ENCODE measurements around the gene NCAPG. TPM values are rescaled to one million over a fixed set of nuclear protein-coding genes. Genes with fewer than 3 reads are reported as not detected.

The NCAPG gene, protein sequence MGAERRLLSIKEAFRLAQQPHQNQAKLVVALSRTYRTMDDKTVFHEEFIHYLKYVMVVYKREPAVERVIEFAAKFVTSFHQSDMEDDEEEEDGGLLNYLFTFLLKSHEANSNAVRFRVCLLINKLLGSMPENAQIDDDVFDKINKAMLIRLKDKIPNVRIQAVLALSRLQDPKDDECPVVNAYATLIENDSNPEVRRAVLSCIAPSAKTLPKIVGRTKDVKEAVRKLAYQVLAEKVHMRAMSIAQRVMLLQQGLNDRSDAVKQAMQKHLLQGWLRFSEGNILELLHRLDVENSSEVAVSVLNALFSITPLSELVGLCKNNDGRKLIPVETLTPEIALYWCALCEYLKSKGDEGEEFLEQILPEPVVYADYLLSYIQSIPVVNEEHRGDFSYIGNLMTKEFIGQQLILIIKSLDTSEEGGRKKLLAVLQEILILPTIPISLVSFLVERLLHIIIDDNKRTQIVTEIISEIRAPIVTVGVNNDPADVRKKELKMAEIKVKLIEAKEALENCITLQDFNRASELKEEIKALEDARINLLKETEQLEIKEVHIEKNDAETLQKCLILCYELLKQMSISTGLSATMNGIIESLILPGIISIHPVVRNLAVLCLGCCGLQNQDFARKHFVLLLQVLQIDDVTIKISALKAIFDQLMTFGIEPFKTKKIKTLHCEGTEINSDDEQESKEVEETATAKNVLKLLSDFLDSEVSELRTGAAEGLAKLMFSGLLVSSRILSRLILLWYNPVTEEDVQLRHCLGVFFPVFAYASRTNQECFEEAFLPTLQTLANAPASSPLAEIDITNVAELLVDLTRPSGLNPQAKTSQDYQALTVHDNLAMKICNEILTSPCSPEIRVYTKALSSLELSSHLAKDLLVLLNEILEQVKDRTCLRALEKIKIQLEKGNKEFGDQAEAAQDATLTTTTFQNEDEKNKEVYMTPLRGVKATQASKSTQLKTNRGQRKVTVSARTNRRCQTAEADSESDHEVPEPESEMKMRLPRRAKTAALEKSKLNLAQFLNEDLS
- polyA plus RNA-seq, result 1 to 10 TPM in 1 of 3 donors, under 1 TPM in 1, not detected in 1; 0.54 to 1.5 TPM

DNA sequence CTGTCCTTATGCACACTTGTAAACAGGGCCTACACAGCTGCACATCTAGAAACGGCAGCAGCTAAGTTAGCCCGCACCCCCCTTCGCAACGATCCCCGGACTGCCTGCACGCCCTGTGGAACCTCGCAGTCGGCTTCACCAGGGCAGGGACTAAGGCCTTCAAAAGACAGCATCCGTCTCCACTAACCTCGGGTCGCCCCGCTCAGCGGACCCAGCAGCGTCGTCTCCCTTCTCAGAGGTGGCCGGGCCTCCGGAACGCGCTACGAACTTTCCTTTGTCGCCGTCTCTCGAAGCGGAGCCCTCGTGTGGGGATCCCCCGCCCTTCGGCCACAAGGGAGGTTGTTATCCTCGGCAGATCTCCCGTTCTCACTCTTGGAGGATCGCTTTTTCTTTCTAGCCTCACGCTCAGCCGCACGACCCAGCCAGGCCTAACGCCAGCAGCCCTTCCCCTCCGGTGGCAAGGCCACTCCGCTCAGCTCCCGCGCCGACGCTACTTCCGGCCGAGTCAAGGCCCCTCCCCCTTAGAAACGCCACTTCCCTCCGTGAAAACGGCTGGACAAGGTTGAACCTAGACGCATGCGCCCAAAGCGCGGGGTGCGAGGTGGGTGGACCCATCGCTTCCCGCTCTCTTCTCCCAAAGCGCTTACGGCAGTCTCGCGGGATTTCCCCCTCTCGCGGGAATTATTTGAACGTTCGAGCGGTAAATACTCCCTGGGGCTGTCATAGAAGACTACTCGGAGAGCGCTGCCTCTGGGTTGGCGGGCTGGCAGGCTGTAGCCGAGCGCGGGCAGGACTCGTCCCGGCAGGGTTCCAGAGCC is at the start of gene NCAPG, which contains the start of gene DCAF16:
Gene NCAPG, plus strand, starts transcription at position 720 of the 818 bp plus-strand sequence. CDS start 99 bp downstream, outside the sequence.
Gene DCAF16, minus strand, starts transcription at position 498 of the 818 bp plus-strand sequence. CDS start 6,616 bp downstream, outside the sequence.
- Mint-ChIP-seq H3K27me3 (ENCODE audit: low read depth in 3 of 3) (peaks cover 4 to 6% (median 4%) of the 10 kb centered on the region in 3 donors), H3K4me3 (peak within 1 kb of the TSS; percentile 90 to 99 (median 96)), H3K4me1 (peaks cover 57 to 69% of the 10 kb centered on the region in 2 donors), H3K9me3 (no peaks in the 10 kb centered on the region), H3K27ac (peak within 1 kb of the TSS; percentile 97 to 99 (median 99)), H3K36me3 (no peaks in the 10 kb centered on the region)
- DNase-seq, result peak; percentile 99

- peaks cover 3 to 5% (median 4%) of the 10 kb centered on the region in 3 donors for H3K27me3 Mint-ChIP-seq (ENCODE audit: low read depth in 3 of 3)
- peaks cover 12 to 13% of the 10 kb centered on the region in 2 donors for H3K4me1 Mint-ChIP-seq
- peaks cover 0 to 4% (median under 1%) of the 10 kb centered on the region in 6 donors for H3K9me3 Mint-ChIP-seq
- H3K27ac Mint-ChIP-seq, result no peak overlapping the region
- no peak overlapping the region for H3K4me3 Mint-ChIP-seq
- DNase-seq, result no peak
- H3K36me3 Mint-ChIP-seq, result no peaks in the 10 kb centered on the region
Observed at GRCh38 chr4:17761062-17761461, 49.7 kb upstream of the NCAPG start.

DNA sequence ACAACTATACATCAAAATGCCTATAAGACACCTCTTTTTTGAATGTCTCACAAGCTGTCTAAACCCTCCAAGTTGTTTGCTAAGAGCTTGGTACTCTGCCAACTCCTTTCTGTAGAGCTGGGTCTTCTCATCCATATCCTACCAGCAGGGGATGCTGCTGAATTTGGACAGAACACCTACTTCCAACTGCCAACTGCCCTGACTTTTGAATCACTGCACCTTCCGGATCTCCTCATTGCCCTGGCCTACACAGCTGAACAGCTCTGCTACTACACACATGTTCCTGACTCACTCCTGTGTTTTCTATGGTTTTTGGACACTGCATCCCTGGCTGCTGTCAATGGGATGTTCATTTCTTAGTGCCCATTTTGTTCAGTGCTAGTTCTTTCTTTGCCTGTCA is 48.1 kb upstream of the NCAPG start:
- peaks cover 14 to 15% of the 10 kb centered on the region in 2 donors for H3K4me1 Mint-ChIP-seq
- DNase-seq, result no peak
- peaks cover 3 to 7% (median 5%) of the 10 kb centered on the region in 3 donors for H3K27me3 Mint-ChIP-seq (ENCODE audit: low read depth in 3 of 3)
- no peak overlapping the region for H3K4me3 Mint-ChIP-seq
- H3K9me3 Mint-ChIP-seq, result peaks cover 0 to 5% (median 2%) of the 10 kb centered on the region in 6 donors
- no peaks in the 10 kb centered on the region for H3K36me3 Mint-ChIP-seq
- no peak overlapping the region for H3K27ac Mint-ChIP-seq

GRCh38 chr4:17763416-17763815 is 47.4 kb upstream of the NCAPG start:
- peaks cover 14 to 15% of the 10 kb centered on the region in 2 donors for H3K4me1 Mint-ChIP-seq
- H3K36me3 Mint-ChIP-seq, result no peaks in the 10 kb centered on the region
- peaks cover 3 to 7% (median 5%) of the 10 kb centered on the region in 3 donors for H3K27me3 Mint-ChIP-seq (ENCODE audit: low read depth in 3 of 3)
- H3K27ac Mint-ChIP-seq, result no peak overlapping the region
- peaks cover 0 to 5% (median 2%) of the 10 kb centered on the region in 6 donors for H3K9me3 Mint-ChIP-seq
- DNase-seq, result no peak
- H3K4me3 Mint-ChIP-seq, result no peak overlapping the region

DNA sequence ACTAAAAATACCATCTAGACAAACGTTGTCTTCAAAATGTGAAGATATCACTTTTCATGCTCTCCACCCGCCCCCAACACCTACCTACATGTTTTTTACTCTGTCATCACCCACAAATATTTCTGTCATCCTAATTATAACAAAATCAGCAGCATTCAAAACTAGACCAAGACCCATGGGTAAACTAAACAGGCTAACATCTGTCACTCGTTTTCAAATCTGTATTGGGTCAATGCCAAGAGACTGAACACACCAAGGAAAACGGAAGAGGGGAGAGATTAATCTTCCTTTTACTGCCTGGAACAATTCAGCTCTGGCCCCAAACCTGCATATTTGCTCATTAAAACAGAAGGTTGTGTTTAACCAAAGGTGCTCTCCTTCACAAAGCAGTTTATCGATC is 46.8 kb upstream of the NCAPG start:
- Mint-ChIP-seq H3K4me3 (no peak overlapping the region), H3K27ac (no peak overlapping the region), H3K27me3 (ENCODE audit: low read depth in 3 of 3) (peaks cover 3 to 7% (median 5%) of the 10 kb centered on the region in 3 donors), H3K36me3 (no peaks in the 10 kb centered on the region), H3K9me3 (peaks cover 0 to 5% (median 2%) of the 10 kb centered on the region in 6 donors), H3K4me1 (peaks cover 14 to 15% of the 10 kb centered on the region in 2 donors)
- DNase-seq, result no peak

DNA sequence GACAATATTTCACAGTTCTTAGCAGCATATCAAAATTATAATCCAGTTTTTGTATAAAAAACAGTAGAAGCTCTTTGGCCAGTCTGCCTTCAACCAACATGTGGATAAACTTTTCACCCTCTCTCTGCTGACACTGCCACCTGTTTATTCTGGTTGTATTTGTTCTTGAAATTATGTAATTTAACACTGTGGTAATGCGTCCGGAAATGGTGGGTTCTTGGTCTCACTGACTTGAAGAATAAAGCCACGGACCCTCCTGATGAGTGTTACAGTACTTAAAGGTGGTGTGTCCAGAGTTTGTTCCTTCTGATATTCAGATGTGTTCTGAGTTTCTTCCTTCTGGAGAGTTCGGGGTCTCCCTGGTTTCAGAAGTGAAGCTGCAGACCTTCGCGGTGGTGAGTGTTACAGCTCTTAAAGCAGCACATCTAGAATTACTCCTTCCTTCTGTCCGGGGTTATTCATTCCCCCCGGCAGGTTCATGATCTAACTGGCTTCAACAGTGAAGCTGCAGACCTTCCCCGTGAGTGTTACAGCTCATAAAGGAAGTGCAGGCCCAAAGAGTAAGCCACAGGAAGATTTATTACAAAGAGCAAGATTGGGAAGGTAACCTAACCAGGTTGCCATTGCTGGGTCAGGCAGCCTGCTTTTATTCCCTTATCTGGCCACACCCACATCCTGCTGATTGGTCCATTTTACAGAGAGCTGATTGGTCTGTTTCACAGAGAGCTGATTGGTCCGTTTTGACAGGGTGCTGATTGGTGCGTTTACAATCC is 45.1 kb upstream of the NCAPG start:
- no peaks in the 10 kb centered on the region for H3K36me3 Mint-ChIP-seq
- peak overlapping the region; percentile 55 to 81 (median 65) for H3K4me3 Mint-ChIP-seq
- DNase-seq, result peak; percentile 35 to 43 (median 41)
- peak overlapping the region; percentile 30 to 89 (median 66) for H3K27ac Mint-ChIP-seq
- peaks cover 14 to 15% of the 10 kb centered on the region in 2 donors for H3K4me1 Mint-ChIP-seq
- peaks cover 3 to 8% (median 6%) of the 10 kb centered on the region in 3 donors for H3K27me3 Mint-ChIP-seq (ENCODE audit: low read depth in 3 of 3)
- H3K9me3 Mint-ChIP-seq, result peaks cover 0 to 5% (median 2%) of the 10 kb centered on the region in 6 donors

GRCh38 chr4:17766826-17767458 is 43.8 kb upstream of the NCAPG start:
- peaks cover 3 to 7% (median 6%) of the 10 kb centered on the region in 3 donors for H3K27me3 Mint-ChIP-seq (ENCODE audit: low read depth in 3 of 3)
- DNase-seq, result no peak
- H3K4me1 Mint-ChIP-seq, result peaks cover 14 to 15% of the 10 kb centered on the region in 2 donors
- H3K9me3 Mint-ChIP-seq, result peaks cover 0 to 5% (median 2%) of the 10 kb centered on the region in 6 donors
- H3K36me3 Mint-ChIP-seq, result no peaks in the 10 kb centered on the region
- H3K4me3 Mint-ChIP-seq, result no peak overlapping the region
- H3K27ac Mint-ChIP-seq, result no peak overlapping the region

- H3K27ac Mint-ChIP-seq, result no peak overlapping the region
- H3K36me3 Mint-ChIP-seq, result no peaks in the 10 kb centered on the region
- peaks cover 0 to 5% (median 2%) of the 10 kb centered on the region in 6 donors for H3K9me3 Mint-ChIP-seq
- peaks cover 3 to 6% (median 3%) of the 10 kb centered on the region in 3 donors for H3K27me3 Mint-ChIP-seq (ENCODE audit: low read depth in 3 of 3)
- H3K4me3 Mint-ChIP-seq, result no peak overlapping the region
- DNase-seq, result no peak
- peaks cover 12 to 14% of the 10 kb centered on the region in 2 donors for H3K4me1 Mint-ChIP-seq
Observed at GRCh38 chr4:17769406-17770174, 41.2 kb upstream of the NCAPG start.

DNA sequence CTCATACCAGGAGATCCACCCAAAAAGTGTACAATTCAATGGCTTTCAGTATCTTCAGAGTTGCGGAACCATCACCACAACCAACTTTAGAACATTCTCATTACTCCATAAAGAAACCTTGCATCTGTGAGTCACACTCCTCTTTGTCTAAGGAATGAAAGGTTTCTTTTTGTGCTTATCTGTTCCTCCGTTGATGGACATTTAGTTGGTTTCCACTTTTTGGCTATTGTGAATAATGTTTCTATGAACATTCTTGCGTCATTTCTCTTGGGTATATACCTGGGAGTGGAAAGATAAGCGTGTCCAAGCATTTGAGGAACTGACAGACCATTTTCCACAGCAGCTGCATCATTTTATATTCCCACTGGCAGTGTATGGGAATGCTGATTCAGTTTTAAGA is 39.9 kb upstream of the NCAPG start:
- Mint-ChIP-seq H3K27ac (no peak overlapping the region), H3K4me3 (no peak overlapping the region), H3K9me3 (peaks cover 0 to 4% (median under 1%) of the 10 kb centered on the region in 6 donors), H3K36me3 (no peaks in the 10 kb centered on the region), H3K27me3 (ENCODE audit: low read depth in 3 of 3) (peaks cover 0 to 6% (median 5%) of the 10 kb centered on the region in 3 donors), H3K4me1 (peaks cover 4% of the 10 kb centered on the region in 2 donors)
- no peak for DNase-seq

DNA sequence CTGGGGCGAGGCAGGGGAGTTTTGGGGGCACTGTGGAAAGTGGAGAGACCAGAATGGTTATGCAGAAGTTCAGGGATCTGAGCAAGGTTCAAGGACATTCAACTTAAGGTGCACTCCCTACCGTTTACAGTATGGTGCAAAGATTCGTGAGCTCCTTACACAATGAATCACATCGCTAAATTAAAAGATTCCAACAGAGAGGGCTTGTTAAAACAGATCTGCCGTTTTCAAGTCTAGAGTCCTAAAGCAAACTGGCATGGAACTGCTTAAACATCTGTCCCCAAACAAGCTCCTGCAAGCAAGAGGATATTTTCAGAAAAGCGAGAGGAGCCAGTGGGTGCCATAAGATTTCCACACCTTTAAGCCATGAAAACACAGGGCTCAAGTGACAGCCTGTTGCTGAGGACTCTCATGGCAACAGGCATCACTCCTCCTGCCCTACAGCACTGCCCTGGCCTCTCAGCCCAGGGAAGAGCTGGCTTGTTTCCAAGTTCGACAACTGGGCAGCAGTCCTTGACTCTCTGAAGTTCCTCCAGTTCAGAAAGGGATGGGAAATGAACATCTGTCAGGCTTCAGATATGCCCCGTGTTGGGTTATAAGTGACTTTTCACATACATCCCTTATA is 39.4 kb upstream of the NCAPG start:
- H3K4me1 Mint-ChIP-seq, result no peaks in the 10 kb centered on the region
- no peaks in the 10 kb centered on the region for H3K9me3 Mint-ChIP-seq
- DNase-seq, result no peak
- H3K27me3 Mint-ChIP-seq (ENCODE audit: low read depth in 3 of 3), result peaks cover 0 to 5% (median 3%) of the 10 kb centered on the region in 3 donors
- no peaks in the 10 kb centered on the region for H3K36me3 Mint-ChIP-seq
- no peak overlapping the region for H3K4me3 Mint-ChIP-seq
- no peak overlapping the region for H3K27ac Mint-ChIP-seq

- no peaks in the 10 kb centered on the region for H3K9me3 Mint-ChIP-seq
- H3K4me1 Mint-ChIP-seq, result no peaks in the 10 kb centered on the region
- H3K27ac Mint-ChIP-seq, result no peak overlapping the region
- DNase-seq, result no peak
- H3K4me3 Mint-ChIP-seq, result no peak overlapping the region
- H3K36me3 Mint-ChIP-seq, result no peaks in the 10 kb centered on the region
- H3K27me3 Mint-ChIP-seq (ENCODE audit: low read depth in 3 of 3), result peaks cover 0 to 5% (median 5%) of the 10 kb centered on the region in 3 donors
Observed at GRCh38 chr4:17773135-17773698, 37.6 kb upstream of the NCAPG start.

Data from immature natural killer cell (primary cell).